HG03565 (cell line): ENCODE measurements around the gene TCF20.

Source experiments
- ATAC-seq: cut with Tn5 transposase; IDR thresholded peaks from one replicate; pipeline ENCODE4 v1.9.1; 2021; ENCODE audit warnings: mild to moderate bottlenecking, moderate library complexity; ENCODE audit not compliant: unreplicated experiment

Gene TCF20

DNA sequence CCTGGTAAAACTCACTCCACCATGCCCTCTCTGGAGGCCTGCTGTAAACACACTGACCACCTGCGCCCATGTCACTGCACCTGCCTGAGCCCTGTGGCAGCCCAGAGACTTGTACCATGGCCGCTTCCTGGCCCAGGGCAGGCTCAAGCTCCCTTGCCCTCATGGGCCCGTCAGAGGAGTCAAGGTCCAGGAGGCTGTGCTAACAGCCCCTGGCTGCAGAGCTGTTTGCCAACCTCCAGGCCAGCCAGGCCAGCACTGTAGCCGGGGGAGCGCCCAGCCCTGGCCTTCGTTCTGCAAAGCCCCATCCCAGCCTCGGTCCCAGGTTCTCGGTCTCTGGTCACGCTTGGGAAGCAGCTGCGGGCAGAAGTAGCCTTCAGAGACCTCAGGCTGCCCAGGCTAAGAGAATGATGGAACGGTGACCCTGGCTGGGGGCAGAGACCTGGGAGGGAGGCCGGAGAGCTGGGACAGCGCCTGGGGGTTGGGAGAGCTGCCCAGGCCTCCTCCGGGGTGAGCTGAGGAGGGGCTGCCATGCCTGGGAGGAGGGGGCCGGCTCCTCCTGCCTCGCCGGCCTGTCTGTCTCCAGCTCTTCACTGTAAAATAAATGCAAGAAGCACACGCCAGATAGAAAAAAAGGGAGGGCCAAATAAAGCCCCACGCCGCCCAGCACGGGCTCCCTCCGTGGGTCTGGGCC, 11.9 kb upstream of the TCF20 start:
- no peak for ATAC-seq

- ATAC-seq: no peak
These were observed 11.3 kb upstream of the TCF20 start for GRCh38 chr22:42281706-42282251.

DNA sequence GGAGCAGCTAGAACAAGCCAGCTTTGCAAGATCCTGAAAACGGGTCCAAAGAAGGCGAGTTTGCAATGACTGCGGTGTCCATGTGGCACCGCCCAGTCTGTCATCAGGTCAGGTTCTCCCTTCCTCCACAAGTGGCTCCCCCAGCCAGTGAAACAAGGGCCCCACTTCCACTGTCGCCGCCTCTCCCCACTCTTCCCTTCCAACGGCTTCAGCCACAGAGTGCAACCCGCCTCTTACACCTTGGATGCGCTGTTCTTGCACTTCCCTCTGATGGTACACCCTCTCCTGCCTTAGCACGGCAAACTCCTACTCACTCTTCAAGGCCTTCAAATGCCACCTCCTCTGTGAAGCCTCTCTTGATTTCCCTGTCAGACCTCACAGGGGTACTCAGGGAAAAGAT, 10.8 kb upstream of the TCF20 start:
- ATAC-seq: no peak

DNA sequence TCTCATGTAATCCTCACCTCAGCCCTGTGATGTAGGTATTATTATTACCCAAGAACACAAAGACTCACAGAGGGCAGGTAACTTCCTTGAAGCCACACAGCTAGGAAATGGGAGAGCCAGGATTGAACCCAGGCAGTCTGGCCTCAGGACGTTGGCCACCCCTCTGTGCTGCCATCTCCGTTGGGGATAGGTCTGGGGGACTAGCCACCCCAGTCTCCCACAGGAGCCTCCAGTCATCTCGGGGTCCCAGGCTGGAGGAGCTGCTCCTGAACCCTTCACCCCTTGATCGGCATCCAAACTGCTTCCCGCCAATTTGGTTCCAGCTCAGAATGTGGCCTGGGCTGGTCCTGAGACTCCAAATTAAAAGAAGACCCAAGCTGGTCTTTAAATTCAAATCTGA, 10.4 kb upstream of the TCF20 start:
- no peak for ATAC-seq

DNA sequence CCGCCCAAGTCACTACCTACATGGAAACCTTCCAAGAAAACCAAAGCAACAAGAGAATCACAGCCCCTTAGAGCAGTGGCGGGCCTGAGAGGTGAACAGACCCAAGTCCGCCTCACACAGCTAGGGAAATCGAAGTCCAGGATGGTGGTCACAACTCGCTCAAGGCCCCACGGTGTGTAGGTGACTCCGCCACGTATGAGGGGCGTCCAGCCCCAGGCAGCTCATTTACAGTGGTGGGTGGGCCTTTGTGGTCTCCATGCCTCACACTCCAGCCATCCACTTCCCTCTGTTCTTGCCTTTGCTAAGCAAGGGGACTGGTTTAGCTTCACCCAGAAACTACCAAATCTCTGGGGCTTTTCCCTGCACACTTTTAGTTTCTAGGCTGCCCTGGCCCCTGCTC, 9.7 kb upstream of the TCF20 start:
- no peak for ATAC-seq

DNA sequence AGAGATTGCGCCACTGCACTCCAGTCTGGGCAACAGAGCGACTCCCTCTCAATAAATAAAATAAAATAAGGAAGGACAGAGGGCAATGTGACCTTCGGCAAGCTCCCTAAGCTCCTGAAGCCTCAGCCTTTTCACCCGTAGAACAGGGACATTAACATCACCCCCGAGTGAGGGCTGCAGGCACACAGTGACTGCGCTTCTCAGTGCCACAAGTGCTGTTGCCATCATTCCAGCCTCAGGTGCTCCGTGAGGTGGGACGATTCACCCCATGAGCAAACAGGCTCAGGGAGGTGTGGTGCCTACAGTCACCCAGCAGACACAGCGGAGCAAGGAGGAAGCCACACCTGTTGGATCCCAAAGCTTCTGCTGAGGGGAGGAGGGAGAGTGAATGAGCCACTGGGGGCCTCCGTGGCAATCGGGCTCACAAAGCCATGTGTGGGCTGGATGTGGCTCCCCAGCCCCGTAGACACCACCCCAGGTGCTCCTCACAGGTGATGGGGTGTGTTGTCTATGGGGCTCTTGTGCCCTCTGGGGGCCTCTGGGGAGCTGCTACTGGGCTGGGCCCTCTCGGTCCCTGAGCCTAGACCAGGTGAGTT, 9.1 kb upstream of the TCF20 start:
- ATAC-seq: no peak

DNA sequence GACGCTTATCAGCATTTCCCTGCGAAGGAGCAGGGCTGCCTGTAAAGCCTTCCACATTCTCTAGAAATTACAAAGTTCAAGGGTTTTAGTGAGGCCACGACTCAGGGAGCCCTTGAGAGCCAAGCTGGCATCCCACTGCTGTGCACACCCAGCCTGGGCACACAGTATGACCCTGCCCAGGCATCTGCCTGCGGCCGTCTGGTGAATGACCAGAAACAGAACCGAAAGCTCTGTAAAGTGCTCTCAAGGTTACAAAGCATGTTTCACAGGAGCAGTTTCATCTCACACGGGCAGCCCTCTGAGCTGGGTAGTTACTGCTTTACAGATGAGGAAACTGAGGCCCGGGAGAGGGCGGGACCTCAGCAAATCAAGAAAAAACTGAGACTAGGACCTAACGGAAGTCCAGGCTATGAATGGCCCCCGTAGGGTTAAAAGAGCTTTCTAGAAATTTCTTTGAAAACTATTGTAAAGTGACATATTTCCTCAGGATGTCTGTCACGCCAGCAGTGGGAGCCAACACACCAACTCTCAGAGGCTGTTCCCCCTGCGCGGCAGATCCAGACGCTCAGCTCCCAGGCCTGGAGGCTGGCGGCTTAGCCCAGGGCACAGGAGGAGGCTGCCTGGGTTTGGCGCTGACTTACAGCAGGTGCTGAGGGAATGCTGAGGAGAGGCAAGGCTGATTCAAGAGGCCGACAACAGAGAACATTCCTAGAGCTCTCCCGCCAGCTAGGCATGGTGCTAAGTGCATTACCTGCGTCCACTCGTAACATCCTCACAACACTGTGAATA, 7.7 kb upstream of the TCF20 start:
- ATAC-seq: no peak

- ATAC-seq: no peak
These were observed 6.8 kb upstream of the TCF20 start for GRCh38 chr22:42277232-42277753.

GRCh38 chr22:42275970-42276369, 5.5 kb upstream of the TCF20 start:
- no peak for ATAC-seq

- ATAC-seq: no peak
These were observed 4.7 kb upstream of the TCF20 start for GRCh38 chr22:42275176-42275575.

DNA sequence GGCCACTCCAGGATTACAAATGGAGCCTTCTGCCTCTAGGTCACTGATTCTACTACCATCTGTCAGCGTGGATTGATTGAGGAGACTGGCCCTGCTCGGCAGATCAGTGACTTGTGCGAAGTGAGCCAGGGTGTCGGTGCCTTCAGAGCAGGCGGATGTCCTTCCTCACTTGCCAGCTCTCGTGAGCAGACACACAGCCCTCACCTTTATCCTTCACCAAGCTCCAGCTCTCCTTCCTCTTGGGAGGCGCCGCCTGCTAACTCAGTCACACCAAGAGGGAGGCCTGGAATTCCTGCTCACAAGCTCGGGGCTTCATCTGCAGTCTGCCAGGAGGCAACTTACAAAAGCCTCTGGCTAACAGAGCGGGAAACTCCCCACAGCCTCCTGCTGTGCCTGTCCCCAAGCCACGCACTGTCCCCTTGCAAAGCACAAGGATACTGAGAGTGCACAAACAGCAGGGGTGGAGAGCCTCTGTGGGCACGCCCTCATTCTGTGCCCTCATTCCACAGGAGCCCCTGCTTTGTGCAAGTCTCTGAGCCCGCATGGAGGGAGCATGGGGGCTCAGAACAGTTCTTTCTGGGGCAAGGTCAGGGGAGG, 3.5 kb upstream of the TCF20 start:
- ATAC-seq: no peak

- no peak for ATAC-seq
These were observed 2.1 kb upstream of the TCF20 start for GRCh38 chr22:42272431-42272999.

DNA sequence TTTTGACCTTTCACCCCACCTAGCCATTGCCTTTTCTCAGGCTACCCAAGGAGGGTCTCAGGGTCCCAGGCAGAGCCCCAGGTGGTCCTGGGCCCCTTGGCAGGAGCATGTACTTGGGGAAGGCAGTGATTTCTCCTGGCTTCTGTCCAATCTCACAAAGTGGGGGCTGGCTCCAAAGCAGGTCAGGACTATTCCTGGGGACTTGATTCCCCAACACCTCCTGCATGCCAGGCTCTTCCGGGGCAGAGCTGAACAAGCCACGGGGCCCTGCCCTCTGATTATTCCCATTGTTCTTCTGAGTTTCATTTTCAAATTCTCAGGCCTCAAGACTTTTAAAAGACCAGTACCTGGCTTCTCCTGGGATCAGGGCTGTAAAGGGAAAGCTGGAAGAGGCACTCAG, 1.5 kb upstream of the TCF20 start:
- ATAC-seq: no peak

DNA sequence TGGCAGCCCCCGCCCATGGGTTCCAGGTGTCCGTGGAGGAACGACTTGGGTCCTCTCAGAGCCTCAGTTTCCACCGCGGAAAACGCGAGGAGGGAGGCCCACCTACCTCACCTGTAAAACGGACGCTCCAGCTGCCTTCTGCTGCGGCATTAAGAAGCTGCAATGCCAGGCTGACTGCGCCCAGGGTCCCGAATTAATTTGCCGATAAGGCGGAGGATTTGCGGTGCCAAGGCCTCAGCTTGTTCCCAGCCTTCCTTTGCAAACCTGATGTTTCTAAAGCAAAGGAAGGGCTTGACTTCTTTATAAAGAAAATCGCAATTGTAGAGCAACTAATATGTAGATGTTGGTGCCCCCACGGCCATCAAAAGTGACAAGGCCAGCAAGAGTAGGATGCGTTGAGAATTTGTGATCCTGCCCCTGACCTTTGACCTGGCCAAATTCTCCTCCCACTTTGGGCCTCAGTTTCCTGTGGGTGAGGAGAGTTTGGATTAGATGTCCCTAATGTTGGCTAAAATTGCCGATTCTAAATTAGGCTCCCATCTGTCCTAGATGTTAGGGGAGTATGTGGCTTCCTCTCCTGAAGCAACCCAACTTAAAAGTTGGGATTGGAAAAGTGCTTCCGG, 849 bp upstream of the TCF20 start:
- ATAC-seq: no peak

DNA sequence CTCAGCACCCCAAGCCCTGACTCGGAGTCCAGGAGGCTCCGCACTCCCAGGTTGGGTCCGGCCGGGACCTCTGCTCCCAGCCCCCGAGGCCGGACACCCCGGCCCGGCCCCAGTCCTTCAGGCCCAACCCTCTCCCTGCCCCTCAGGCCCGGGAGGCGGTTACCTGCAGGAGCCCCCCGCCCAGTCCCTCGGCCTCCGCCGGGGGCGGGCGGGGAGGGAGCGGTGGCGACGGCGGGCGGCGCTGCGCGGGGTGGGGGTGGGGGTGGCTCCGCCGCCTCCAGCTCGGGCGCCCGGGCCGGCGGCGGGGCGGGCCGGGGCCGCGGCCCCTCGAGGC, 310 bp downstream of the TCF20 start:
- ATAC-seq: peak; percentile 28

GRCh38 chr22:42269432-42270175, 849 bp downstream of the TCF20 start:
- peak; percentile 34 for ATAC-seq

DNA sequence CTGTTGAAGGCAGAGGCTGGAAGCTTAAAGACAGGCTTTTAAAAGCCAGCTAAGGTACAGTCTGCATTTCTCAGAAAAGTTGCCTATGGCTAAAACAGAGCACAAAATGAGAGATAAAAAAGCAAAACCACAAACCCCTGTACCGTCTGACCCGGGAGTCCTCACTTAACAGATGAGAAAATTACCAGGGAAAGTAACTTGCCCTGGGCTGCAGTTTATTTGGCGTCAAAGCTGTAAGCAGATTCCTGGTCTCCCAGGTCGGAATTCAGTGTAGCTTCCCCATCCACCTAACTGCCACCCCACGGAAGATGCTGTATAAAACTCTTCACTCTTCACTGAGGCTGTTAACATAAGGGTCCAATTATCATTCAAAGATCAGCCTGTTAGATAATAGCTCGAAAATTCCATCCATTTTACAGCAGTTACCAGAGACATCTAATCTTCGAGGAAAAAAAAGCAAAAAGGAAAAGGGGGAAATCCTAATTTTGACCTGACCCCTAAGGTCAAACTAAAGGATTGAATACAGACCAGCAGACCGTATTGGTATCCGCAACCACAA, 1.5 kb downstream of the TCF20 start:
- no peak for ATAC-seq

DNA sequence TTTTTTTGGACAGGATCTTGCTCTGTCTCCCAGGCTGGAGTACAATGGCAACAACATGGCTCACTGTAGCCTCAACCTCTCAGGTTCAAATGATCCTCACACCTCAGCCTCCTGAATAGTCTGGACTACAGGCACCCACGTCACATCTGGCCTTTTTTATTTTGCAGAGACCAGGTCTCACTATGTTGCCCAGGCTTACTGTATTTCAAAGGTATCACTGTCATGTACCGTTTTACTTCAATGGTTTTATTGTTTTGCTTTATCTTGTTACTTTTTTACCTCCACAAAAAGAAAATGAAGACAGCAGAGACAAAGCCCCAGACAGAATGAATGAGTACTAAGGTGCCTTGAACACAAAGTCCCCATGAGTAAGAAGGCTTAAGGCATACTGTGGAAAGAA, 5.1 kb downstream of the TCF20 start:
- no peak for ATAC-seq

- no peak for ATAC-seq
These were observed 6.5 kb downstream of the TCF20 start for GRCh38 chr22:42263944-42264343.

GRCh38 chr22:42262964-42263363, 7.5 kb downstream of the TCF20 start:
- ATAC-seq: no peak
